ENCODE measurements around the gene SLC35F6. TPM values are rescaled to one million over a fixed set of nuclear protein-coding genes. Genes with fewer than 3 reads are reported as not detected.

SLC35F6 gene
- total and polyA plus RNA-seq, 9 of the 15 experiments (the other 6 are each of a cell fraction or from before 2014, with no cell fraction given) = 11.9 to 47.3 (median 22.5) TPM

DNA sequence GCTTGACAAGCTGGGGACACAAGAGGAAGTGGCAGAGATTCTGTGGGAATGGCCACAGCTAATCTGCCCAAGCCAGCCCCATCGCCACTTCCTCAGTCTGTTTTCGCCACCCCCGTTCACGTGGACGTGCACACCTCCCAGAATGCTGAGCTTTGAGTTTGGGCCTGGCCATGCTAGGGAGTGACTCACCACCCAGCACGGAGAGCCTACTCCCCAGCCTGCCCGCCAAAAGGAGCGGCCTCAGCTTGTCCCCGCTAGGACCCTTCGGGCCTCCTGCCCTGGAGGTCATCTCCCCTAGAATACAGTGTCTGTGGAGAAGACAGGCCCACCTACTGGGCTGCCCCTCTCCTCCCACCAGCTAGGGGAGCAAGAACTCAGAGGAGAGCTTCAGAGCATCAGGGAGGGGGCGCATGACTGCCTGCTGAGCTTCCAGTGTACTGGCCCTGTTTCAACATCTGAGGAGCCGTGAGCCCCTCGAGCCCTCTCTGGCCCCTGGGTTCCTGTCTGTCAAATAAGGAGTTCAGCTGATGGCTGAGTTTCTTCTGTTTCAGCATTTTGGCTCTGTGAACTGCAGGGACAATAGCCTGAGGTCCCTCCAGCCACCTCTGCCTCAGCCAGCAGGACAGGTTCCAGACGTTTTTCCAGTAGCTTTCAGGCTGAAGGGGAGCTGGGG, 5.1 kb downstream of the SLC35F6 start (continued):
- no peak for TF ChIP-seq TAF7 (tag; IDR thresholded peaks at IDR 0.05)
- peak; percentile 90 for TF ChIP-seq CBFA2T3 (IDR thresholded peaks at IDR 0.05)
- TF ChIP-seq ELF2 (CRISPR knock-in tag; IDR thresholded peaks at IDR 0.05) = peak; percentile 56; the same call in 1 of the 2 replicates
- TF ChIP-seq PATZ1 (CRISPR knock-in tag; IDR thresholded peaks at IDR 0.05; ENCODE audit: borderline replicate concordance) = 0 out of 2 replicates have a peak, but pooled peaks have one; percentile 14
- TF ChIP-seq GATAD2A (IDR thresholded peaks at IDR 0.05) = peak; percentile 63; the same call in 1 of the 2 replicates
- peak; percentile 14; the same call in 1 of the 2 replicates for TF ChIP-seq ATF4 (CRISPR knock-in tag; IDR thresholded peaks at IDR 0.05)
- TF ChIP-seq, protein P1, sequence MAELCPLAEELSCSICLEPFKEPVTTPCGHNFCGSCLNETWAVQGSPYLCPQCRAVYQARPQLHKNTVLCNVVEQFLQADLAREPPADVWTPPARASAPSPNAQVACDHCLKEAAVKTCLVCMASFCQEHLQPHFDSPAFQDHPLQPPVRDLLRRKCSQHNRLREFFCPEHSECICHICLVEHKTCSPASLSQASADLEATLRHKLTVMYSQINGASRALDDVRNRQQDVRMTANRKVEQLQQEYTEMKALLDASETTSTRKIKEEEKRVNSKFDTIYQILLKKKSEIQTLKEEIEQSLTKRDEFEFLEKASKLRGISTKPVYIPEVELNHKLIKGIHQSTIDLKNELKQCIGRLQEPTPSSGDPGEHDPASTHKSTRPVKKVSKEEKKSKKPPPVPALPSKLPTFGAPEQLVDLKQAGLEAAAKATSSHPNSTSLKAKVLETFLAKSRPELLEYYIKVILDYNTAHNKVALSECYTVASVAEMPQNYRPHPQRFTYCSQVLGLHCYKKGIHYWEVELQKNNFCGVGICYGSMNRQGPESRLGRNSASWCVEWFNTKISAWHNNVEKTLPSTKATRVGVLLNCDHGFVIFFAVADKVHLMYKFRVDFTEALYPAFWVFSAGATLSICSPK (IDR thresholded peaks at IDR 0.05; ENCODE audit: borderline replicate concordance) = no peak
- no peak for TF ChIP-seq ZNF274 (IDR thresholded peaks at IDR 0.05; ENCODE audit: borderline replicate concordance, low read depth, low read length)
- TF ChIP-seq KLF1 (tag; IDR thresholded peaks at IDR 0.05) = no peak
- no peak for TF ChIP-seq PCBP2 (IDR thresholded peaks at IDR 0.05; ENCODE audit: low read depth, low read length, poor library complexity, severe bottlenecking)
- peak; percentile 87; the same call in 1 of the 2 replicates for TF ChIP-seq ZNF583 (CRISPR knock-in tag; IDR thresholded peaks at IDR 0.05)
- TF ChIP-seq HNRNPK (IDR thresholded peaks at IDR 0.05; ENCODE audit: low read depth, low read length, poor library complexity, severe bottlenecking) = no peak
- peak; percentile 45; the same call in 1 of the 2 replicates for TF ChIP-seq EHMT2 (IDR thresholded peaks at IDR 0.05)
- TF ChIP-seq ZNF146 (CRISPR knock-in tag; IDR thresholded peaks at IDR 0.05; ENCODE audit: unreplicated experiment) = no peak
- TF ChIP-seq RHOXF2B (CRISPR knock-in tag; conservative IDR thresholded peaks at IDR 0.05) = no peak
- TF ChIP-seq NFATC3 (IDR thresholded peaks at IDR 0.05) = no peak
- TF ChIP-seq LARP7 (IDR thresholded peaks at IDR 0.05) = no peak
- TF ChIP-seq CHD2 (IDR thresholded peaks at IDR 0.05; ENCODE audit: low read depth, low read length) = no peak
- TF ChIP-seq NFIC (IDR thresholded peaks at IDR 0.05) = peak; percentile 71
- peak; percentile 98 for TF ChIP-seq ETV5 (CRISPR knock-in tag; IDR thresholded peaks at IDR 0.05; ENCODE audit: low read depth)
- no peak for TF ChIP-seq ZNF655 (CRISPR knock-in tag; IDR thresholded peaks at IDR 0.05)
- TF ChIP-seq ZNF436 (CRISPR knock-in tag; IDR thresholded peaks at IDR 0.05) = no peak
- no peak for TF ChIP-seq ZNF41 (CRISPR knock-in tag; conservative IDR thresholded peaks at IDR 0.05)
- no peak for TF ChIP-seq KLF10 (CRISPR knock-in tag; IDR thresholded peaks at IDR 0.05)
- TF ChIP-seq NFRKB (IDR thresholded peaks at IDR 0.05; ENCODE audit: low read depth) = peak; percentile 69; the same call in 1 of the 2 replicates

All from K562 (cell line).